Measurements from ENCODE around the gene COL6A6.
"Not testable (repeated sequence)": the region's sequence is repeated elsewhere in the genome, so short reads cannot be mapped to it uniquely, and the experiment has no call there.

The COL6A6 gene

GRCh38 chr3:130539005-130539404 lies 22.0 kb downstream of the COL6A6 start:
- peak; percentile 1 for DNase-seq

GRCh38 chr3:130543322-130543721 lies 26.3 kb downstream of the COL6A6 start:
- DNase-seq = no peak

- no peak for DNase-seq
These were observed 30.1 kb downstream of the COL6A6 start for GRCh38 chr3:130546920-130547679.

- DNase-seq = not testable (repeated sequence)
These were observed 30.7 kb downstream of the COL6A6 start for GRCh38 chr3:130547680-130548065.

- no peak for DNase-seq
These were observed 31.4 kb downstream of the COL6A6 start for GRCh38 chr3:130548356-130548755.

GRCh38 chr3:130557336-130558035 lies 40.5 kb downstream of the COL6A6 start:
- DNase-seq = no peak

GRCh38 chr3:130558366-130558765 lies 41.4 kb downstream of the COL6A6 start:
- no peak for DNase-seq

GRCh38 chr3:130565224-130565623 lies 48.2 kb downstream of the COL6A6 start:
- no peak for DNase-seq
